ENCODE results near the gene SPNS2.

The SPNS2 gene

DNA sequence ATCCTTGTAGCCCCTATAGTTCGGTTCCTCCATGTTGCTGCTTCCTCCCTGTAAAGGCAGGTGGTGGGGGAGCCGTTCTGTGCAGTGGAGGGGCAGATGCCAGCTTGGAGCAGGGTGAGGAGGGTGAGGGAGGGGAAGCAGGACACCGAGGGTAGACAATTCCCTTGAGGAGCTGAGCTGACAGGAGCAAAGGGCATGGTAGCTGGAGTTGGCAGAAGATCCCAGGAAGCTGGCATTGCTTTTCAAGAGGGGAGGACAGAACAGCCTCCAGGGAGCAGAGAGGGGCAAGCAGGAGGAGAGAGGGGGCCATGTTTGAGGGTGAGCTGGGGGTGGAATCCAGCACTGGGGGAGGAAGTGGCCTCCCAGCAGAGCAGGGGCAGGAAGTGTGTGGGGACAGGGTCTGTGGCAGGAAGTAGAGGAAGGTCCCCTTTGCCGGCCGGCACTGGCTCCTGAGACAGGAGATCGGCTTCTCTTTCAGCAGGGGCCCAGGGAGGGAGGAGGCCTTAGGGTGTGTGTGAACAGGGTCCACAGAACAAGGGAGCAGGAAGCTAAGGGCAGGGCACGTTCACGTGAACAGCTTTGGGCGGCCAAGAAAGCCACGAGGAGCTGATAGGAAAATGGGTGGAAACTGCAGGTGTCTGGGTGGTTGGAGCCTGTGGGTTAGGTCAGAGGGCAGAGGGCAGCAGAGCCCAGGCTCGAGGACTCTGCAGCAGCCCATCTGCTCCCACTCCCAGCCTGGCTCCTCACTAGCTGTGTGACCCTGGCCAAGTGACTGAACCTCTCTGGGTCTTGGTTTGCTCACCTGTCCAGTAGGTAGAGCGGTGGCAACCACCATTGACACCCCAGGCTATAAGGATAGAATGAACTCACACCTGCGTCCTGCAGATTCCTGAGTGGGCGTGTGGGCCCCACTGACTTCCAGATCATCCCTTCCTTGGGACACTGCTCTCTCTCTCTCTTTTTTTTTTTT, 17.5 kb upstream of the SPNS2 start:
- peak; percentile 43 for DNase-seq

DNA sequence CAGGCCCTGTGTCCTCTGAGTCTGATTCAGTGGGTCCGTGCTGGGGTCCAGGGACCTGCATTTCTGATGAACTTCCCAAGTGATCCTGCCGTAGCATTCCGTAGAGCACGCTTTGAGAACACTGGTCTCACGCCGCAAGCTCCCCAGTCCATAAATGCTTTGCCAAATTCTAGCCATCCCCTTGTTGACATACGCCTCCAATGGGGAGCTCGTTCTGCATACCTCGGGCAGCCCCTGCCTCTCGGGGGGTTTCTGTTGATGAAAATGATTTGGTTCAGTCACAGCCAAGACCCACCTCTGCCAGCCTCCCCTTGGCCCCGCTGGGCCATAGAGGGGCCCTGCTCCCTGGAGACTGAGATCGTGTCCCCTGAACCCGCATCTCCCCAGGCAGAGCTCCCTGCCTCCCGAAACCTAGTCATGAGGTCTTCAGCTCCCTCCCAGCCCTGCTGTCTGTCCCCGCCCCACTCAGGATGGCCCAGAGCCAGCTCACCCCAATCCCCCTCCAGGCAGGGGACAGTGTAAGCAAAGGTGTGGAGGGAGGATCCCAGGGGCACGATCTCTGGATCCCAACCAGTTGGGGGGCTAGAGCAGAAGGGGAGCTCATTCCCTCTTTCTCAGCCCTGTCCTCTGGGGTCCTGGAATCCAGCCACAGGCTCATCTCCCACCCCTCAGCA, 16.2 kb upstream of the SPNS2 start:
- DNase-seq, result no peak

DNA sequence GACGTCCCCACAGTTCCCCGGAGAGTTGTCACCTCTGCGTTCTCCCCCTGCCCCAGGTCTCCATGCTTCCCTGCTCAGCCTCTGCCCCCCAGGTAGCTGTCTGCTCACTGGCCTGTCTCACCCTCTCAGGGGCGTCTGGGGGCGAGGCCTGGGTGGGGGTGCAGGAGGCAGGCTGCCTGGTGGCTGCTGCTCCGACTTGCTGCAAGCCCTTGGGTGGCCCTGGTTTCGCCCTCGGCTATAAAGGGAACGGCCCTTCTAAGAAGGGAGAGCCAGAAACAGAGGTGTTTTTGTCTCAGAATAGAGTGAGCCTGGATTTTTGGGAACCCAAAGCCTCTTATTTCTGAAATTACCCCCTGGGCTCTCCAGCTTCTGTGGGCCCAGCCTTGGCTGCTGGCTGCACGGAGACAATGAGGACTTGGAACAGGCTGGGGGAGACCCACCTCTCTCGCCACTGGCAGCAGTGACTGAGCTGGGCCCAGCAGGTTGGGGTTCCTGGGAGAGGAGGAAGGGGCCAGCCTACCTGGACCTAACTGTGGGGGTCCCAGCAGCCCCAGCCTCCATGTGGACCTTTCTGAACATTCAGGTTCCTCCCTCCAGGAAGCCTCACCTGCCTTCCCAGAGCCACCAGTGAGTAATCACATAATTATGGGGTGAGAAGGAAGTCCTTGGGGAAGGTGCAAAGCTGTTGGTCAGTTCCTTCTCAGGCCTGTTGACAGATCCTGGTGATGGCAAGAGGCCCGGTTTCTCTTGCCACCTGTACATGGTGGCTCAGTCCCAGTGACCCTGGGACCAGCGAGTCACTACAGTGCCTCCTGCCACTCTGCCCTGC, 15.5 kb upstream of the SPNS2 start:
- no peak for DNase-seq

GRCh38 chr17:4485676-4486646, 12.7 kb upstream of the SPNS2 start:
- DNase-seq, result peak; percentile 54

DNA sequence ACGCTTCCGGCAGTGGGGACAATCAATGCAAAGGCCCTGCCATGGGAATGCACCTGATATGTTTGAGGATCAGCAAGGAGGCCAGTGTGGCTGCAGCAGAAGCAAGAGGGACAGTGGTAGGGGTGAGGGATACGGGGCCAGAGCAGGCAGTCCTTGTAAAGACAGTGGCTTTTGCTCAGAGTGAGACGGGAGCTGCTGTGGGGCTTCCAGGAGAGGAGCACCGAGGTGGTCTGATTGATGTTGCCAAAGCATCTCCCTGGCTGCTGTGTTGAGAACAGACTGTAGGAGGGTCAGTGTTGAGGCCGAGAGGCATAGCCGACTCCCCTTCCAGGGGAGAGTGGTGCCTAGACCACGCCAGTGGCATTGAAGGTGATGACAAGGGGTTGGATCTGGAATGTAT, 11.4 kb upstream of the SPNS2 start:
- DNase-seq, result no peak

- DNase-seq, result no peak
These were observed 10.6 kb upstream of the SPNS2 start for GRCh38 chr17:4487820-4488716.

- DNase-seq, result no peak
These were observed 9.6 kb upstream of the SPNS2 start for GRCh38 chr17:4488989-4489595.

- no peak for DNase-seq
These were observed 8.5 kb upstream of the SPNS2 start for GRCh38 chr17:4490109-4490591.

DNA sequence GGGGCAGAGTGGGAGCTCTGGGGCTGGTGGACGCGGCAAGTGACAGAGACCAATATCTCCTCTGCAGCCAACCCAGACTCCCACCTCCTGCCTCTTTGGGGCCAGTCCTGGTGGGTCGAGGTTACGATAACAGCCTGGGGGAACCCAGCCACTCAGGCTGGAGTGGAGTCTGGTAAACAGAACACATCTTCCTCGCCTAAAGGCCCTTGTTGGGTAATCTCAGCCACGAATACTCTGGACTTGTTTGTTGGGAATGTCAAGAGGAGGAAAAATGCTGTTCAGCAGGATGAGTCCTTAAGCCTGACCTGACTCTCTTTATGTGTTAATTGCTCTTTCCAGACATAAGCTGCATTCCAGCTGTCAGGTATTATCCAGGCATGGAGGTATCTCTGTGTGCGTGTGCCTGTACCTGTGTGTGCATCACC, 8.0 kb upstream of the SPNS2 start:
- no peak for DNase-seq

DNA sequence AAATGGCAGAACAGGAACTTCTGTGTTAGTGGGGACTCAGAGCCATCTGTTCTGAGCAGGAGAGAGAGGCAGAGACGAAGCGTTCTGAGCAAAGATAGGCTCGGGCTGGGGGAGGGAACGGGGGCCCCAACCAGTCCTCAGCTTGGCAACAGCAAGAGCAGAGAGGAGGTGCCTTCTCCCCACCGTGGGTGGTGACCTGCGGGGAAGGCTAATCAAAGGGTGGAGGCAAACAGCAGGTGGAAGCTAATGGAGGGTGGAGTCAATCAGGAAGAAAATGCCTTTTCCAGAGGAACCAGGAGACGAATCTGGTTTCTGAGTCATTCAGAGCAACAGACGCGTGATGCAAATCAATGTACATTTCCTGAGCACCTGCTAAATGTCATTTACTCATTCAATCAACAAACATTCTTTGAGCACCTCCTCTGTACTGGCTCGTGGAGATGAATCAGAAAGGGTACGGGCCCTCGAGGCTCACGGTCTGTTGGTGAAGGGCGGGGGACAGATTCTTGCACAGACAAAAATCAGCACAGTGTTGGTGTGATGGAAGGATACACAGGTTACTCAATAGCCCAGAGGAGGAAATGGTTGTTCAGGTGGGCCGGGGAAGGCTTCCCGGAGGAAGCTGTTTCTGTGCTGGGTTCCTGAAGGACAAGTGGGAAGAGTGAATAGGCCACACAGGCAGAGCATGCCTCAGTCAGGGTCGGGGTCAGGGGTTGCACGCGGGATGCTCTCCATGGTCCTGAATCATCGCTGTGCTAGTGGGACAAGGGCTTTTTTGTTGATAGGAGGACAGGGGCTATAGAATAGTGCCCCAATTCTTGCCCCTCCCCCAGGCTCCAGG, 5.7 kb upstream of the SPNS2 start:
- no peak for DNase-seq

- no peak for DNase-seq
These were observed 1.4 kb upstream of the SPNS2 start for GRCh38 chr17:4497101-4497824.

DNA sequence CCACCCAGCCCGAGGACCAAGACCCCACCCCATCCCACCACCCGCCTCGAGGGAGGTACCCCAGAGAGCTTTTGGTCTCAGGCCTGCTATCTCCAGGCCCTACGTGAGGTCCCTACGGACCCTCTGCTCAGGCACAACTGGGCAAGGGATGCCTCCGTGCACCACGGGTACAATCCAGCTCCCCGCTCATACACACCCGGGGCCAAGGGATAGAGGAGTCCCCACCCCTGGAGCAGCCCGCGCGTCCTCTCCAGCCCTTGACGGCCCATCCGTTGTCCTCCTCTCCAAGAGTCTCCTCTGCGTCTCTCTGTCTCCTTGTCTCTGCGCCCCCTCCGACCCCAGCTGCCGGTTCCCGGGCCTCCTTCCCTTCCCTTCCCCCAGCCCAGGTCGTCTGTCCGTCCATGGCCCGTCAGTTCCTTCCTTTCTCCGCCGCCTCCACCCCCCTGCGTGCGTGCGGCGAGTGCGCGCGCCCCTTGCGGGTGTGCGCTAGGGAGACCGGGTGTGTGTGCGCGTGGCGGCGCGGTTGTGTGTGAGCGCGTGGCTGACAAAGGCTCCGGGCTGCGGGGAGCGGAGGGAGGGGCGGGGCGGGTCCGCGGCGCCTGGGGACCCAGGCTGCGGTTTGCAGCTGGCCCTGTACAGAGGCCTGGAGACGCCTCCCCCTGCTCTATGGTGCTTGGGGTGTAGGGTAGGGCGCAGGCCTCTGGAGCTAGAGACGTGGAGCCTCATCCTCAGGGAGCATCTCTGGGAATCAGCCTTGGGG, 930 bp downstream of the SPNS2 start:
- DNase-seq, result peak; percentile 20

GRCh38 chr17:4500191-4500571, 1.5 kb downstream of the SPNS2 start:
- no peak for DNase-seq

DNA sequence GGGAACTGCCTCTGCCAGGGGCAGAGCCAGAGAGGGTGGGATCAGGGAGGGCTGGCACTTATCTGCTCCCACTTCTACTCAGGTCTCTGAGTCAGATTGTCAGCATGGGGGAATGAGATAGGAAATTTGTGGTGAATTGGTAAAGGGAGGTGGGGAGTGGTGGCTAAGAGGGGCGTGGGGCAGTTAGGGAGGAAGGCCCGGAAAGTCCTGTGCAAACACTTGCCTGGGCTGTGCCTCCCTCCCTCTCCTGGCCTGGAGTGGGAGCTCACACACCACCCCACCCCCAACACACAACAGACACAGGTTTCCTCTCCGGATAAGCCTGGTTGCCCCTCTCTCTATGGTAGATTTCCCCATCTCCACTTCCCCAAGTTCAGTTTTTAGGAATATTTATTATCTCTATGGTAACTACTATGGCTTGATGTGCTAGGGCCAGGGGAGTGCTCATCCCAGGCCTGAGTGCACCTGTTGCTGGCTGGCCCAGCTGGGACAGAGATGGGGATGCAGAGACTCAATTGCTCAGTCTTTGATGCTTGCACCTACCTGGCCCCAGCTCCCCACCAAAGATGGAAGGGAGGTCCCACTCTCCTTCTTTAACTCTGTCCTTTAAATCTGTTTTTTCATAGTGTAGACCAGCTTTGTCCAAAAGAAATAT, 2.7 kb downstream of the SPNS2 start:
- DNase-seq, result no peak

GRCh38 chr17:4502466-4503154, 3.9 kb downstream of the SPNS2 start:
- DNase-seq, result no peak

- no peak for DNase-seq
These were observed 4.8 kb downstream of the SPNS2 start for GRCh38 chr17:4503283-4504025.

Measured in stimulated activated CD4-positive, alpha-beta T cell treated with anti-CD3 and anti-CD28 coated beads, Interleukin-4, amount 100 ng/mL, for 24 hours (primary cell).